ENCODE data around the gene PLD4.
"Not testable (repeated sequence)": the region's sequence is repeated elsewhere in the genome, so short reads cannot be mapped to it uniquely, and the experiment has no call there.

The PLD4 gene

GRCh38 chr14:104942586-104942985 is 17.9 kb downstream of the PLD4 start:
- DNase-seq, result no peak

GRCh38 chr14:104943216-104944015 is 18.7 kb downstream of the PLD4 start:
- not testable (repeated sequence) for DNase-seq

DNA sequence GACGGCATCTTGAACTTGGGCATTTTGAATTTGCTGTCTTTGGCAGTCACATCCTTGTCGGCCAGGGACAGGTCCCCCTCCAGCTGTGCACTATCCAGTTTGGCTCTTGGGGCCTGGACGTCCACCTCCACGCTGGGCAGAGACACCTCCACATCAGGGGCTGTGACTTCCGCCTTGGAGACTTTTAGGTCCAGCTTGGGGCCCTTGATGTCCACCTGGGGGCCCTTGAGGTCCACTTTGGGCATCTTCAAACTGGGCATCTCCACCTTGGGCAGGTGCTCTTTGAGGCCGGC is 19.3 kb downstream of the PLD4 start:
- not testable (repeated sequence) for DNase-seq

DNA sequence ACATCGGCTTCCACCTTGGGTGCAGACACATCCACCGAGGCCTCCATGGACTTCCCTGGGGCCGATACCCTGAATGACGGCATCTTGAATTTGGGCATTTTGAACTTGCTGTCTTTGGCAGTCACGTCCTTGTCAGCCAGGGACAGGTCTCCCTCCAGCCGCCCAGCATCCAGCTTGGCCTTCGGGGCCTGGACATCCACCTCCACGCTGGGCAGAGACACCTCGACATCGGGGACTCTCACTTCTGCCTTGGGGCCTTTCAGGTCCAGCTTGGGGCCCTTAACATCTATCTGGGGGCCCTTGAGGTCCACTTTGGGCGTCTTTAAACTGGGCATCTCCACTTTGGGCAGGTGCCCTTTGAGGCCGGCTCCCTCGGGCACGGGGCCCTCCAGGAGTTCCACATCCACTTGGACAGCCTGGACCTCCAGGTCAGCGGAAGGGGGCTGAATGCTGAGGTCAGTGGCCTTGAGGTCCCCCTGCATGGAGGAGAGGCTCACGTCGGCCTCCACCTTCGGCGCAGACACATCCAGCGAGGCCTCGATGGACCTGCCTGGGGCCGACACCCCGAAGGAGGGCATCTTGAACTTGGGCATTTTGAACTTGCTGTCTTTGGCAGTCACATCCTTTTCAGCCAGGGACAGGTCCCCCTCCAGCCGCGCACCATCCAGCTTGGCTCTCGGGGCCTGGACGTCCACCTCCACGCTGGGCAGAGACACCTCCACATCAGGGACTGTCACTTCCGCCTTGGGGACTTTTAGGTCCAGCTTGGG is 19.9 kb downstream of the PLD4 start:
- DNase-seq, result not testable (repeated sequence)

DNA sequence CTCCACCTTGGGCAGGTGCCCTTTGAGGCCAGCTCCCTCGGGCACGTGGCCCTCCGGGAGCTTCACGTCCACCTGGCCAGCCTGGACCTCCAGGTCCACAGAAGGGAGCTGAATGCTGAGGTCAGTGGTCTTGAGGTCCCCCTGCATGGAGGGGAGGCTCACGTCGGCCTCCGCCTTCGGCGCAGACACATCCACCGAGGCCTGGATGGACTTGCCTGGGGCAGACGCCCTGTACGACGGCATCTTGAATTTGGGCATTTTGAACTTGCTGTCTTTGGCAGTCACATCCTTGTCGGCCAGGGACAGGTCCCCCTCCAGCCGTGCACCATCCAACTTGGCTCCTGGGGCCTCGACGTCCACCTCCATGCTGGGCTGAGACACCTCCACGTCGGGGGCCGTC is 20.6 kb downstream of the PLD4 start:
- not testable (repeated sequence) for DNase-seq

DNA sequence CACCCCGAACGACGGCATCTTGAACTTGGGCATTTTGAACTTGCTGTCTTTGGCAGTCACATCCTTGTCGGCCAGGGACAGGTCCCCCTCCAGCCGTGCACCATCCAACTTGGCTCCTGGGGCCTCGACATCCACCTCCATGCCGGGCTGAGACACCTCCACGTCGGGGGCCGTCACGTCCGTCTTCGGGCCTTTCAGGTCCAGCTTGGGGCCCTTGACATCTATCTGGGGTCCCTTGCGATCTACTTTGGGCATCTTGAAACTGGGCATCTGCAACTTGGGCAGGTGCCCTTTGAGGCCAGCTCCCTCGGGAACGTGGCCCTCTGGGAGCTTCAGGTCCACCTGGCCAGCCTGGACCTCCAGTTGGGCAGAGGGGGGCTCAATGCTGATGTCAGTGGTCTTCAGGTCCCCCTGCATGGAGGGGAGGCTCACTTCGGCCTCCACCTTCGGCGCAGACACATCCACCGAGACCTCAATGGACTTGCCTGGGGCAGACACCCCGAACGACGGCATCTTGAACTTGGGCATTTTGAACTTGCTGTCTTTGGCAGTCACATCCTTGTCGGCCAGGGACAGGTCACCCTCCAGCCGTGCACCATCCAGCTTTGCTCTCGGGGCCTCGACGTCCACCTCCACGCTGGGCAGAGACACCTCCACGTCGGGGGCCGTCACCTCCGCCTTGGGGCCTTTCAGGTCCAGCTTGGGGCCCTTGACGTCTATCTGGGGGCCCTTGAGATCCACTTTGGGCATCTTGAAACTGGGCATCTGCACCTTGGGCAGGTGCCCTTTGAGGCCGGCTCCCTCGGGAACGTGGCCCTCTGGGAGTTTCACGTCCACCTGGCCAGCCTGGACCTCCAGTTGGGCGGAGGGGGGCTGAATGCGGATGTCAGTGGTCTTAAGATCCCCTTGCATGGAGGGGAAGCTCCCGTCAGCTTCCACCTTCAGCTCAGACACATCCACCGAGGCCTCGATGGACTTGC is 21.6 kb downstream of the PLD4 start:
- DNase-seq, result not testable (repeated sequence)

DNA sequence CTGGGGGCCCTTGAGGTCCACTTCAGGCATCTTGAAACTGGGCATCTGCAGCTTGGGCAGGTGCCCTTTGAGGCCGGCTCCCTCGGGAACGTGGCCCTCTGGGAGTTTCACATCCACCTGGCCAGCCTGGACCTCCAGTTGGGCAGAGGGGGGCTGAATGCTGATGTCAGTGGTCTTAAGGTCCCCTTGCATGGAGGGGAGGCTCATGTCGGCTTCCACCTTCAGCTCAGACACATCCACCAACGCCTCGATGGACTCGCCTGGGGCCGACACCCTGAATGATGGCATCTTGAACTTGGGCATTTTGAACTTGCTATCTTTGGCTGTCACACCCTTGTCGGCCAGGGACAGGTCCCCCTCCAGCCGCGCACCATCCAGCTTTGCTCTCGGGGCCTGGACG is 22.5 kb downstream of the PLD4 start:
- not testable (repeated sequence) for DNase-seq

GRCh38 chr14:104947881-104948735 is 23.4 kb downstream of the PLD4 start:
- DNase-seq, result not testable (repeated sequence)

DNA sequence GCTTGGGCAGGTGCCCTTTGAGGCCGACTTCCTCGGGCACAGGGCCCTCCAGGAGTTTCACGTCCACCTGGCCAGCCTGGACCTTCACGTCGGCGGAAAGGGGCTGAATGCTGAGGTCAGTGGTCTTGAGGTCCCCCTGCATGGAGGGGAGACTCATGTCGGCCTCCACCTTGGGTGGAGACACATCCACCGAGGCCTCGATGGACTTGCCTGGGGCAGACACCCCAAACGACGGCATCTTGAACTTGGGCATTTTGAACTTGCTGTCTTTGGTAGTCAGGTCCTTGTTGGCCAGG is 24.0 kb downstream of the PLD4 start:
- DNase-seq, result no peak

DNA sequence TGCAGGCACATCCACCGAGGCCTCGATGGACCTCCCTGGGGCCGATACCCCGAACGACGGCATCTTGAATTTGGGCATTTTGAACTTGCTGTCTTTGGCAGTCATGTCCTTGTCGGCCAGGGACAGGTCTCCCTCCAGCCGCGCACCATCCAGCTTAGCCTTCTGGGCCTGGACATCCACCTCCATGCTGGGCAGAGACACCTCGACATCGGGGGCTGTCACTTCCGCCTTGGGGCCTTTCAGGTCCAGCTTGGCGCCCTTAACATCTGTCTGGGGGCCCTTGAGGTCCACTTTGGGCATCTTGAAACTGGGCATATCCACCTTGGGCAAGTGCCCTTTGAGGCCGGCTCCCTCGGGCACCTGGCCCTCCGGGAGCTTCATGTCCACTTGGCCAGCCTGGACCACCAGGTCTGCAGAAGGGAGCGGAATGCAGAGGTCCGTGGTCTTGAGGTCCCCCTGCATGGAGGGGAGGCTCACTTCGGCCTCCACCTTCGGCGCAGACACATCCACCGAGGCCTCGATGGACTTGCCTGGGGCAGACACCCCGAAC is 24.8 kb downstream of the PLD4 start:
- not testable (repeated sequence) for DNase-seq

GRCh38 chr14:104950021-104950420 is 25.3 kb downstream of the PLD4 start:
- no peak for DNase-seq

DNA sequence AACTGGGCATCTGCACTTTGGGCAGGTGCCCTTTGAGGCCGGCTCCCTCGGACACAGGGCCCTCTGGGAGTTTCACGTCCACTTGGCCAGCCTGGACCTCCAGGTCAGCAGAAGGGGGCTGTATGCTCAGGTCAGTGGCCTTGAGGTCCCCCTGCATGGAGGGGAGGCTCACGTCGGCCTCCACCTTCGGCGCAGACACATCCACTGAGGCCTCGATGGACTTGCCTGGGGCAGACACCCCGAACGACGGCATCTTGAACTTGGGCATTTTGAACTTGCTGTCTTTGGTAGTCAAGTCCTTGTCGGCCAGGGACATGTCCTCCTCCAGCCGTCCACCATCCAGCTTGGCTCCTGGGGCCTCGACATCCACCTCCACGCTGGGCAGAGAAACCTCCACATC is 26.0 kb downstream of the PLD4 start:
- not testable (repeated sequence) for DNase-seq

- DNase-seq, result not testable (repeated sequence)
These were observed 27.4 kb downstream of the PLD4 start for GRCh38 chr14:104951863-104952657.

DNA sequence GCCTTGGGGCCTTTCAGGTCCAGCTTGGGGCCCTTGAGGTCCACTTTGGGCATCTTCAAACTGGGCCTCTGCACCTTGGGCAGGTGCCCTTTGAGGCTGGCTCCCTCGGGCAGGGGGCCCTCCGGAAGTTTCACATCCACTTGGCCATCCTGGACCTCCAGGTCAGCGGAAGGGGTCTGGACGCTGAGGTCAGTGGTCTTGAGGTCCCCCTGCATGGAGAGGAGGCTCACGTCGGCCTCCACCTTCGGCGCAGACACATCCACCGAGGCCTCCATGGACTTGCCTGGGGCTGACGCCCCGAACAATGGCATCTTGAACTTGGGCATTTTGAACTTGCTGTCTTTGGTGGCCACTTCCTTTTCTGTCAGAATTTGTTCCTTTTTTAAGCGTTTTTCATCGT is 28.4 kb downstream of the PLD4 start:
- DNase-seq, result no peak

GRCh38 chr14:104953896-104954656 is 29.4 kb downstream of the PLD4 start:
- DNase-seq, result no peak

DNA sequence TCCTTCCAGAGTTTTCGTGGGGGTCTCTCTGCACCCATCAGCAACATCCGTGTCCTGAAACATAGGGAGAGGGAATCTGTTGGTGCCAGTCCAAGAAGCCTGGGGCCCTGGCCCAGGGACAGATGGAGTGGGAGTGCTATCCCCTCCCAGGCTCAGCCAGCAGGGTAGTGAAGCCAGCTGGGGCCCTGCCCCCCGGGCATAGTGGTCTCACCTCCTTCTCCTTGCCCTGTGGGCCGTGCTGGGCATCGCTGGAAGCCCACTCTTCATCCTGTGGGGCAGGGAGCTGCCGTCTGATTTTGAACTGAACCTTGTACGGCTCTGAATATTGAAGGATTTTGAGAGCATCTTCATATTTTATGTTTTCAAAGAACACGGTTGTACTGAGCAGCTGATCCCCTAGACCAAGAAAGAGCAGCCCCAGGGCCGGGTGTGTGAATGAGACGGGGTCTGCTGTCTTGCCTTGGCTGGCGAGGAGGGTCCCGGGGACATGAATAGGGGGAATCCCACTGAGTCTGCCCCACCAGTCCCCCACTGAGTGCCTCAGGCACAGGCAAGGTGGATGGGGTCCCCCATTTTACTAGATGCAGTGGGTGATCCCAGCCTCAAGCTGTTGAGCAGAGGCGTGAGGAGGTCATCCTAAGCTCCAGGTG is 30.2 kb downstream of the PLD4 start:
- DNase-seq, result no peak

DNA sequence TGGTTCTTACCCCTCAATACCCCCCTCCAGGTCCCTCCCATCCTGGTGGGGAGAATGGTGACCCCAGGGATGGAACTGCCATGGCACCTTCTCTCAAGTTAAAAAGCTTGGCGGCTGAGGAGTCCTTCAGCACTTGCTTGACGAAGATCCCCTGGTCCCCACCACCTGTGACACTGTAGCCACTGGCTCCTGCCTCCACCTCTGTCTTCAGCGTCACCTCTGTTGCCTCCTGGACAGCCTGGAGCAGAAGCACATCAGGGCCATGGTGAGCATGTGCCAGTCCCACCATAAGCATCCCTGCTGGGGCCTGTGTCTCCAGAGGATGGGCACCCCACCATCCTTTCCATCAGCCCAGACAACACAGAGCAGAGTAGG is 30.7 kb downstream of the PLD4 start:
- no peak for DNase-seq

DNA sequence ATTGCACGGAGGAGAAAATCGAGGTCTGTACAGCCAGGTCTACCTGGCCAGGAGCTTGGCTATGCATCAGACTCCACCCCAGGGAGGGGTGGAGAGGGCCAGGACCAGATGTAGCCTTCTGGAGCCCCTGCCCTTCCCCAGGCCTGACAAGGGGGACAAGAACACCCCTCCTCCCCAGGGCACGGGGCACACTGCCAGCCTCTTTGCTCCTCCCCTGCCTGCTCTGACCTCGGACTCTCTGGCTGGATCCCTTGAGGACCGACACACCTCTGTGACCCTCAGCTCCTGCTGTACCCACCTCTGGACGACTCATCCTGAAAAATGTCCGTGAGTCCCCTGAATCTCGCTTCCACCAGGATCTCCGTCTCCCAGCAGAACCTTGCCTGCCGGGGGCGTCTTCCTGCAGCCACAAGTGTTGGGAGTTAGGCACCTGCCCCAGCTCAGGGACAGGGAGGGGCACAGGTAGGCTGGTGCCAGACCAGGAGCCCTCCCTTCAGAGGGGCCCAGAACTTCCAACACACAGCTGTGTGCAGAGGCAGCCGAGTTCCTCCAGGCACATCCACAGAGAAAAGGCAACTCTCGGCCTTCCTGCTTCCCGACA is 31.7 kb downstream of the PLD4 start:
- no peak for DNase-seq

Measured in NCI-H1105 (cell line).